ENCODE data around the gene NPTN. TPM values are rescaled to one million over a fixed set of nuclear protein-coding genes. Genes with fewer than 3 reads are reported as not detected.

Gene NPTN
- total and polyA plus RNA-seq, 2 experiments from 2014 or later, result 56.3 to 113 TPM

GRCh38 chr15:73582851-73583379, 50.3 kb downstream of the NPTN start (continued):
- TF ChIP-seq ZNF462 (CRISPR knock-in tag; IDR thresholded peaks at IDR 0.05), result no peak
- no peak for TF ChIP-seq EZH2phosphoT487 (IDR thresholded peaks at IDR 0.05; ENCODE audit: unreplicated experiment)
- no peak for TF ChIP-seq ZNF331 (CRISPR knock-in tag; IDR thresholded peaks at IDR 0.05; ENCODE audit: low read depth)
- TF ChIP-seq CTCF (conservative IDR thresholded peaks at IDR 0.05; ENCODE audit: low read depth in 2 of 2), result no peak
- TF ChIP-seq ZNF114 (CRISPR knock-in tag; IDR thresholded peaks at IDR 0.05), result no peak
- TF ChIP-seq JUNB (IDR thresholded peaks at IDR 0.05; ENCODE audit: unreplicated experiment), result no peak
- TF ChIP-seq ETS1 (IDR thresholded peaks at IDR 0.05), result no peak

Measured in GM23338 (cell line).